Measurements from ENCODE around the gene UBE2L6.

GRCh38 chr11:57566005-57566904 lies 1.2 kb downstream of the UBE2L6 start:
- no peak for TF ChIP-seq EZH2 (IDR thresholded peaks at IDR 0.05; ENCODE audit: insufficient read depth, poor library complexity, severe bottlenecking)
- no peak for TF ChIP-seq EZH2phosphoT487 (IDR thresholded peaks at IDR 0.05; ENCODE audit: insufficient read depth, low read depth)

Measured in GM23248 (cell line).